Measurements from ENCODE around the gene AGPAT4.
"Not testable (repeated sequence)": the region's sequence is repeated elsewhere in the genome, so short reads cannot be mapped to it uniquely, and the experiment has no call there.

The AGPAT4 gene

GRCh38 chr6:161225681-161226008 lies 48.2 kb downstream of the AGPAT4 start:
- no peak for DNase-seq

GRCh38 chr6:161224951-161225680 lies 48.7 kb downstream of the AGPAT4 start:
- DNase-seq: not testable (repeated sequence)

- DNase-seq: no peak
Measured at GRCh38 chr6:161223646-161224045, 50.2 kb downstream of the AGPAT4 start.

- no peak for DNase-seq
Measured at GRCh38 chr6:161222706-161223234, 51.1 kb downstream of the AGPAT4 start.

GRCh38 chr6:161220346-161220745 lies 53.5 kb downstream of the AGPAT4 start:
- no peak for DNase-seq

- no peak for DNase-seq
Measured at GRCh38 chr6:161219680-161220079, 54.2 kb downstream of the AGPAT4 start.

GRCh38 chr6:161218222-161218621 lies 55.6 kb downstream of the AGPAT4 start:
- DNase-seq: no peak

- no peak for DNase-seq
Measured at GRCh38 chr6:161217628-161218027, 56.2 kb downstream of the AGPAT4 start.

- DNase-seq: no peak
Measured at GRCh38 chr6:161216616-161217205, 57.1 kb downstream of the AGPAT4 start.

- no peak for DNase-seq
Measured at GRCh38 chr6:161215876-161216615, 57.8 kb downstream of the AGPAT4 start.

- no peak for DNase-seq
Measured at GRCh38 chr6:161215193-161215592, 58.7 kb downstream of the AGPAT4 start.

- DNase-seq: no peak
Measured at GRCh38 chr6:161214722-161215121, 59.1 kb downstream of the AGPAT4 start.

GRCh38 chr6:161212902-161213301 lies 61.0 kb downstream of the AGPAT4 start:
- DNase-seq: no peak

- DNase-seq: no peak
Measured at GRCh38 chr6:161211380-161212035, 62.4 kb downstream of the AGPAT4 start.

- no peak for DNase-seq
Measured at GRCh38 chr6:161210857-161211256, 63.0 kb downstream of the AGPAT4 start.

- DNase-seq: no peak
Measured at GRCh38 chr6:161207200-161207599, 66.7 kb downstream of the AGPAT4 start.

- DNase-seq: no peak
Measured at GRCh38 chr6:161204866-161205557, 68.8 kb downstream of the AGPAT4 start.

- DNase-seq: no peak
Measured at GRCh38 chr6:161200610-161201370, 73.1 kb downstream of the AGPAT4 start.

- no peak for DNase-seq
Measured at GRCh38 chr6:161199850-161200249, 74.0 kb downstream of the AGPAT4 start.

GRCh38 chr6:161198783-161199460 lies 74.9 kb downstream of the AGPAT4 start:
- no peak for DNase-seq

- no peak for DNase-seq
Measured at GRCh38 chr6:161198176-161198575, 75.7 kb downstream of the AGPAT4 start.
